Trophoblast cell (in vitro differentiated cells and primary cell): ENCODE results near the gene TSNAX.

Experiments used
- DNase-seq, 2 donors: peaks; one replicate each; pipeline ENCODE4 v3.0.0-alpha.2; 2016
- H2AFZ ChIP-seq: 2 replicates; pipeline ENCODE4 v1.6.1; 2013; ENCODE audit warnings: low read length, moderate library complexity, mild to moderate bottlenecking; ENCODE audit not compliant: insufficient read depth, poor library complexity
- H2AK5ac ChIP-seq: 2 replicates; pipeline ENCODE4 v1.6.1; 2013; ENCODE audit warnings: mild to moderate bottlenecking, low read length
- H2BK120ac ChIP-seq: 2 replicates; pipeline ENCODE4 v1.6.1; 2013; ENCODE audit warnings: low read length, mild to moderate bottlenecking, moderate library complexity; ENCODE audit not compliant: insufficient read depth, poor library complexity
- H2BK12ac ChIP-seq: 2 replicates; pipeline ENCODE4 v1.6.1; 2013; ENCODE audit warnings: mild to moderate bottlenecking, low read length, moderate library complexity
- H2BK5ac ChIP-seq: 2 replicates; pipeline ENCODE4 v1.6.1; 2013; ENCODE audit warnings: low read length, low read depth, moderate library complexity, mild to moderate bottlenecking; ENCODE audit not compliant: poor library complexity
- H3K14ac ChIP-seq: 2 replicates; pipeline ENCODE4 v1.6.1; 2013; ENCODE audit warnings: mild to moderate bottlenecking, low read length
- H3K18ac ChIP-seq: 2 replicates; pipeline ENCODE4 v1.6.1; 2013; ENCODE audit warnings: mild to moderate bottlenecking, low read length
- H3K23ac ChIP-seq: 2 replicates; pipeline ENCODE4 v1.6.1; 2013; ENCODE audit warnings: low read length
- H3K27ac ChIP-seq: 2 replicates; pipeline ENCODE4 v1.5.1; 2013; ENCODE audit warnings: low read depth, mild to moderate bottlenecking, inconsistent platforms, low read length, moderate library complexity
- H3K27me3 ChIP-seq: 2 replicates; pipeline ENCODE4 v1.6.1; 2013; ENCODE audit warnings: inconsistent platforms, mild to moderate bottlenecking, low read length, moderate library complexity; ENCODE audit not compliant: insufficient read depth
- H3K36me3 ChIP-seq, 2 experiments: 1 replicate in 1 of 2; 2 replicates in 1 of 2; pipeline ENCODE4 v1.6.1; 2013; ENCODE audit warnings: low read length in 2 of 2, mild to moderate bottlenecking in 2 of 2, moderate library complexity in 1 of 2; ENCODE audit not compliant: insufficient read depth in 2 of 2, control insufficient read depth in 1 of 2
- H3K4ac ChIP-seq: 2 replicates; pipeline ENCODE4 v1.6.1; 2013; ENCODE audit warnings: low read depth, mild to moderate bottlenecking, low read length, moderate library complexity
- H3K4me1 ChIP-seq, 2 experiments: 1 replicate in 1 of 2; 2 replicates in 1 of 2; pipeline ENCODE4 v1.6.1; 2013; ENCODE audit warnings: low read length in 2 of 2, mild to moderate bottlenecking in 2 of 2, moderate library complexity in 1 of 2; ENCODE audit not compliant: insufficient read depth in 2 of 2, control insufficient read depth in 1 of 2
- H3K4me2 ChIP-seq: 2 replicates; pipeline ENCODE4 v1.6.1; 2013; ENCODE audit warnings: inconsistent platforms, mild to moderate bottlenecking, low read length, moderate library complexity
- H3K4me3 ChIP-seq: 2 replicates; pipeline ENCODE4 v1.5.1; 2013; ENCODE audit warnings: mild to moderate bottlenecking, low read depth, low read length, inconsistent platforms
- H3K79me1 ChIP-seq: one replicate; pipeline ENCODE4 v1.6.1; 2013; ENCODE audit warnings: low read length
- H3K79me2 ChIP-seq: 2 replicates; pipeline ENCODE4 v1.6.1; 2013; ENCODE audit warnings: low read length, mild to moderate bottlenecking; ENCODE audit not compliant: control insufficient read depth, insufficient read depth, poor library complexity
- H3K9ac ChIP-seq: 2 replicates; pipeline ENCODE4 v1.6.1; 2013; ENCODE audit warnings: mild to moderate bottlenecking, low read length
- H3K9me3 ChIP-seq: 2 replicates; pipeline ENCODE4 v1.6.1; 2013; ENCODE audit warnings: low read depth, mild to moderate bottlenecking, control low read depth, inconsistent platforms, low read length; ENCODE audit not compliant: insufficient read depth
- H4K12ac ChIP-seq: 2 replicates; pipeline ENCODE4 v1.6.1; 2013; ENCODE audit warnings: low read depth, mild to moderate bottlenecking, low read length, moderate library complexity
- H4K8ac ChIP-seq: 2 replicates; pipeline ENCODE4 v1.6.1; 2013; ENCODE audit warnings: low read depth, mild to moderate bottlenecking, low read length, moderate library complexity
- H4K91ac ChIP-seq: one replicate; pipeline ENCODE4 v1.6.1; 2013; ENCODE audit warnings: low read depth, mild to moderate bottlenecking, low read length, moderate library complexity
- WGBS: extraction: QIAGEN DNeasy Blood & Tissue Kit; methylation state at CpG from one replicate; pipeline ENCODE4 v1.1.7; 2013; ENCODE audit warnings: missing lambda C conversion rate; ENCODE audit not compliant: insufficient read length, insufficient coverage; ENCODE audit errors: extremely low coverage; 5-methylcytosine and 5-hydroxymethylcytosine counted together

Gene TSNAX

DNA sequence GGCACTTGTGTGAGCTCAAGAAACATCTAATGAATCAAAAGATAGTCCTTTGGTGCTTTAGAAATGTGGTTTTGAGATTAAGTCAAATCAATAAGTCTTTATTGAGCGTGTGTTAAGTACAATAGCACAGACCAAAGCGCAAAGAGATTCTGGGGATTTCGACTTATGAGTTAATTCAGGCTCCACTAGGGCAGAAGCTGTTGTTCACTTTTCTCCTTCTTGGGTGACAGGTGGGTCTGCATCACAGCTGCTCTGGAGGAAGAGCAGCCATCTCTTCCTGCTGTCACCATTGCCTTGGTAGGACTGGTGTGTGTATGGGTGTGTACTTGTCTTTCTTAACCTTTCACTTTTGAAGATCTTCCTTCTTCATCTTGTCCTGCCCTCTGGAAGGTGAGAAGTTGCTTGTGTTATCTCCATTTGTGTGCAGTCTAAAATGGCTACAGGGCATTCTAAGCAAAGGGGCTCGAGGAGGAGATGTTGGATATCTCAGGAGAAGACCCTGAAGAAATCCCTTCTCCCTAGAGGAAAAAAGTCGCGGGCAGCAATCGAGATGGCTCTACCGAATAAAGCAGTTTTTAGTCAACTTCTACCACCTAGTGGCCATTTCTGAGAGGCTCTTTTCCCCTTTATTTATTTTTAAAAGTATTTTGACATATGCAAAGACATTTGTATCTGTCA lies 75.3 kb downstream of the TSNAX start:
- no CpG with 5 or more reads among the region's 8 CpGs for WGBS
- H3K27me3 ChIP-seq: no peaks in the 10 kb centered on the region
- H2AFZ ChIP-seq: peak overlapping the region; percentile 71
- no peak overlapping the region for H3K27ac ChIP-seq
- H3K4ac ChIP-seq: no peak overlapping the region
- H3K23ac ChIP-seq: no peak overlapping the region
- no peak overlapping the region for H3K4me3 ChIP-seq
- H2BK120ac ChIP-seq: no peak overlapping the region
- H4K12ac ChIP-seq: no peak overlapping the region
- H3K18ac ChIP-seq: no peak overlapping the region
- H4K8ac ChIP-seq: no peak overlapping the region
- DNase-seq: peak; percentile 18 to 85
- no peak overlapping the region for H4K91ac ChIP-seq
- H3K79me1 ChIP-seq: no peaks in the 10 kb centered on the region
- H3K9ac ChIP-seq: no peak overlapping the region
- H2AK5ac ChIP-seq: peak overlapping the region; percentile 62
- H3K14ac ChIP-seq: no peak overlapping the region
- peak overlapping the region; percentile 50 for H3K4me2 ChIP-seq
- no peaks in the 10 kb centered on the region for H3K36me3 ChIP-seq
- peaks cover 0 to 5% of the 10 kb centered on the region in 2 experiments for H3K4me1 ChIP-seq
- H2BK12ac ChIP-seq: no peak overlapping the region
- H3K79me2 ChIP-seq: no peaks in the 10 kb centered on the region
- no peaks in the 10 kb centered on the region for H3K9me3 ChIP-seq
- H2BK5ac ChIP-seq: no peak overlapping the region

DNA sequence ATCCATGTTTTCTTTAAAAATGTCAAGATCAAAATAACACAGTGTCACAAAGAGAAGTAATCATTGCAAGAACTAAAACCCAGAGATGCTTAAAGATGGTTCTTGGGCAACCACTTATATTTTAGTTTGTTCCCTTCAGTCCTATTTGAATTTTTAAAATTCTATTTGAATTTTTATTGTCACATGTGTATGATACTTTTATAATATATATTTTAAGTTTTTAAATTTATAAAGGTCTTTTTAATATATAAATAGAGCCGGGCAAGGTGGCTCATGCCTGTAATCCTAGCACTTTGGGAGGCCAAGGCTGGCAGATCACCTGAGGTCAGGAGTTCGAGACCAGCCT lies 75.8 kb downstream of the TSNAX start:
- H2AK5ac ChIP-seq: no peak overlapping the region
- H3K79me1 ChIP-seq: no peaks in the 10 kb centered on the region
- no peak overlapping the region for H3K4ac ChIP-seq
- no peak for DNase-seq
- H3K4me3 ChIP-seq: no peak overlapping the region
- H2BK12ac ChIP-seq: no peak overlapping the region
- no peak overlapping the region for H4K12ac ChIP-seq
- H2BK120ac ChIP-seq: no peak overlapping the region
- H3K18ac ChIP-seq: no peak overlapping the region
- no peak overlapping the region for H3K23ac ChIP-seq
- no CpG with 5 or more reads among the region's 2 CpGs for WGBS
- H3K27ac ChIP-seq: no peak overlapping the region
- no peak overlapping the region for H3K4me2 ChIP-seq
- no peak overlapping the region for H3K9ac ChIP-seq
- H2AFZ ChIP-seq: no peak overlapping the region
- H3K27me3 ChIP-seq: no peaks in the 10 kb centered on the region
- no peak overlapping the region for H4K8ac ChIP-seq
- H3K79me2 ChIP-seq: no peaks in the 10 kb centered on the region
- no peak overlapping the region for H4K91ac ChIP-seq
- H3K4me1 ChIP-seq: peaks cover 0 to 5% of the 10 kb centered on the region in 2 experiments
- H3K9me3 ChIP-seq: no peaks in the 10 kb centered on the region
- H2BK5ac ChIP-seq: no peak overlapping the region
- H3K36me3 ChIP-seq: no peaks in the 10 kb centered on the region
- no peak overlapping the region for H3K14ac ChIP-seq

DNA sequence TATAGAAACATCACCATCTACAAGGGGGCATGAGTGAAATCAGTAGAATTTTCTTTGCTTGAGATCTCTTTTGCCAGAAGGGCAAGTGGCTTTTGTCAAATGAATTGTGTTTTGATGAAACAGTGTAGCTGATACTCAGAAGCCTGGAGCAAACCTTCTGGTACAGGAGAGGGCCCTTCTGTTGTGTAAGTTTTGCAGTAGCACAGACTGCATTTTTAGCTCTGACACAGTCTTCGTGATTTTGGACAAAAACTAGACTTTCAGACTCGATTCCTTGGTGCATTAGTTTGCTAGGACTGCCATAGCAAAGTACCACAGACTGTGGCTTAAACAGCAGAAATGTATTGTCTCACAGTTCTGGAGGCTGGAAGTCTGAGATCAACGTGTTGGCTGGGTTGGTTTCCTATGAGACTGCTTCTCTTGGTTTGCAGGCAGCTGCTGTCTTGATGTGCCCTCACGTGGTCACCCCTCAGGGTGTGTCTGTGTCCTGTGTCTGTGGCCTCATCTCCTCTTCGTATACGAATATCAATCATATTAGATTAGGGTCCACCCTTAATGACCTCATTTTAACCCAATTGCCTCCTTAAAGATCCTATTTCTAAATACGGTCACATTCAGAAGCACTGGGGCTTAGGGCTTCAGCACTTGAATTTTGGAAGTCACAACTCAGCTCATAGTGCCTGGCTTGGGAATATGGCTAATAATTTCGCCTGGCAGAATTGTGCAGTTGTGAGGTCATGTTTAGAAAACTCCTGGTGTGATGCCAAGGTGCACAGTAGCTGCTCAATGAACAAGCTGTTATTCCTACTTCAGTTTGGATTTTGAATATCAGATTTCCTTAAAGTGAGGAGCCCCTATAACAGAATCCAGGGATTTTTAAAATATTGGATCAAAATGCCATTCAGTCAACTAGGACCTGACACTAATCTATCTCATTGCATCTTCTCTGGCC lies 77.0 kb downstream of the TSNAX start:
- no CpG with 5 or more reads among the region's 8 CpGs for WGBS
- H3K9ac ChIP-seq: no peak overlapping the region

DNA sequence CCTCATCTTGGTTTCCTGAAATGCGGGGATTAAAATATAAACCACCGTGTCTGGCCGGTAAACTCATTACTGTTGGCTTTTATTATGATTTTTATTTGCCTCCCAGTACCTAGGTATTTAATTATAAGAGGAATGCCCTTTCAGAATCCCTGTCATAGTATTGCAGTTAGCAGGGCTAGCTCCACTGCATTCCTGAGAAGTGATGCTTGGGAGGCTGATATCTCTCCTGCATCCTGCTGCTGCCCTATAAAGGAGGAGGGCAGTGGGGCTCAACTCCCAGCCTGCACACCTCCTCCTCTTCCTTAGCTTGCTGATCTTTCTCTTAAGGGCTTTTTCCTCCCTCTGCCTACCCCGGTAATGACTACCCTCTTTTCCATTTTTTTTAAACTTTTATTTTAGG lies 78.2 kb downstream of the TSNAX start:
- no peaks in the 10 kb centered on the region for H3K9me3 ChIP-seq
- no peak overlapping the region for H4K91ac ChIP-seq
- no peak overlapping the region for H3K4me3 ChIP-seq
- no peak overlapping the region for H3K27ac ChIP-seq
- H3K14ac ChIP-seq: no peak overlapping the region
- H4K12ac ChIP-seq: no peak overlapping the region
- H3K4me1 ChIP-seq: peaks cover 0 to 5% of the 10 kb centered on the region in 2 experiments
- H3K79me1 ChIP-seq: no peaks in the 10 kb centered on the region
- H3K36me3 ChIP-seq: no peaks in the 10 kb centered on the region
- no CpG with 5 or more reads among the region's 4 CpGs for WGBS
- H3K79me2 ChIP-seq: no peaks in the 10 kb centered on the region
- DNase-seq: peak; percentile 42 to 78
- no peak overlapping the region for H3K23ac ChIP-seq
- no peak overlapping the region for H2BK12ac ChIP-seq
- no peak overlapping the region for H2AK5ac ChIP-seq
- no peak overlapping the region for H2BK5ac ChIP-seq
- H3K4ac ChIP-seq: no peak overlapping the region
- H4K8ac ChIP-seq: no peak overlapping the region
- H3K18ac ChIP-seq: no peak overlapping the region
- H3K9ac ChIP-seq: no peak overlapping the region
- H3K27me3 ChIP-seq: no peaks in the 10 kb centered on the region
- H3K4me2 ChIP-seq: no peak overlapping the region
- H2AFZ ChIP-seq: no peak overlapping the region
- H2BK120ac ChIP-seq: no peak overlapping the region

More for the DNA sequence above, 77.0 kb downstream of the TSNAX start:
- Histone ChIP-seq H3K79me2 (no peaks in the 10 kb centered on the region), H4K91ac (no peak overlapping the region), H3K79me1 (no peaks in the 10 kb centered on the region), H3K4me1 (peaks cover 0 to 5% of the 10 kb centered on the region in 2 experiments), H3K4me3 (no peak overlapping the region), H3K36me3 (no peaks in the 10 kb centered on the region), H3K18ac (no peak overlapping the region), H2BK5ac (no peak overlapping the region), H3K9me3 (no peaks in the 10 kb centered on the region), H3K27me3 (no peaks in the 10 kb centered on the region), H4K12ac (no peak overlapping the region), H2BK120ac (no peak overlapping the region), H2BK12ac (no peak overlapping the region), H3K23ac (no peak overlapping the region), H2AK5ac (no peak overlapping the region), H3K14ac (no peak overlapping the region), H2AFZ (no peak overlapping the region), H3K4ac (no peak overlapping the region), H4K8ac (no peak overlapping the region), H3K27ac (no peak overlapping the region), H3K4me2 (no peak overlapping the region)
- DNase-seq: no peak
